Central memory CD8-positive, alpha-beta T cell (primary cell): ENCODE results near the gene LENEP.

Source experiments
- ATAC-seq: fragments of 150-1000 bp; cut with Tn5 transposase; replicated peaks from 2 replicates; pipeline ENCODE4 v1.10.0; 2022; ENCODE audit warnings: mild to moderate bottlenecking, moderate FRiP score, moderate number of reproducible peaks; ENCODE audit not compliant: poor library complexity, severe bottlenecking; ENCODE audit errors: extremely low read depth
- DNase-seq, 2 donors: peaks; one replicate each; pipeline ENCODE4 v3.0.0; 2021; ENCODE audit warnings: low spot score in 2 of 2
- H3K27ac Mint-ChIP-seq: one replicate; pipeline ENCODE4 v1.8.0; 2022; ENCODE audit warnings: low read depth, mild to moderate bottlenecking, moderate library complexity, mixed read lengths
- H3K27me3 Mint-ChIP-seq: one replicate; pipeline ENCODE4 v1.8.0; 2022; ENCODE audit warnings: mixed read lengths
- H3K36me3 Mint-ChIP-seq: one replicate; pipeline ENCODE4 v1.8.0; 2022; ENCODE audit warnings: mild to moderate bottlenecking, moderate library complexity, mixed read lengths; ENCODE audit not compliant: insufficient read depth
- H3K4me1 Mint-ChIP-seq: one replicate; pipeline ENCODE4 v1.8.0; 2022; ENCODE audit warnings: mixed read lengths
- H3K4me3 Mint-ChIP-seq: one replicate; pipeline ENCODE4 v1.8.0; 2022; ENCODE audit warnings: mild to moderate bottlenecking, moderate library complexity, mixed read lengths
- H3K9me3 Mint-ChIP-seq: one replicate; pipeline ENCODE4 v1.8.0; 2022; ENCODE audit warnings: mixed read lengths

LENEP gene

DNA sequence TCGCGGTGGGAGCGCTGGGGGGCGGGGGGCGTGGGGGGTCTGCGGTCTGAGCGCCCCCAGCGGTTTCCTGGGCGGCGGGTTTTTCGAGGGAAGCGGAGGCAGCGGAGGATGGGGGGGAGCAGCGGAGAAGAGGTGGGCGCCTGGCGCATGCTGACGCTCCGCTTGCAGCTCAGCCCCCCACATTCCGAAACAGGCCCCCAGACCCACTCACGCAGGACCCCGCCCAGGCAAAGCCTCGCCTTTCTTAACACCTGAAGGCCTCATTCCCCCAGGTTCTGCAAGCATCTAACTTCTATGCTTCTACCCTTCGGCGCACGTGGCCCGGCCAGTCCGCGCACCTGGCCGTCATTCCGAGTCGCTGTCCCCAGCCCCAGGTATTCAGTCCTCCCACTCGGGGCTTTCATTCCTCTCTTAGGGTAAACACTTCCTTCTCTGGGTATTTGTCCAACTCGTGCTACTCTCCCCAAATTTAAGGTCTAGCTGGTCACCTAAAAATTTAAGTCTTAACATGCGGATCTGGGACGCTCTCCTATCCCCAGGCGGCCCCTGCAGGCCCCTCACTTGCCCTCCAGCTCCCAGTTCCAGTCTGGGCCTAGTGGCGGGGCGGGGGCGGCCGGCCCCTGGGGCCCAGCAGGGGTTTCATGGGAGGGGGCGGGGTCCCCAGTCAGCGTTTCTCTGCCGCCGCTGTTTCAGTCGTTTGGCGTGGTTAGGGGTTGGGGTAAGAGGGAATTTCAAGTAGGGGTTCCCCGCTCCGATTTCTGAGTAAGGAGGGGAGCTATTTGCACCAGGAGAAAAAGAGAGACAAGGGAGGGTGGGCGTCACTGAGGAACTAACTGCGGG lies 6.4 kb downstream of the LENEP start:
- H3K36me3 Mint-ChIP-seq, result peaks cover 9% of the 10 kb centered on the region
- DNase-seq, result no peak
- H3K27me3 Mint-ChIP-seq, result no peaks in the 10 kb centered on the region
- no peak for ATAC-seq
- peaks cover 40% of the 10 kb centered on the region for H3K4me1 Mint-ChIP-seq
- H3K9me3 Mint-ChIP-seq, result no peaks in the 10 kb centered on the region
- H3K27ac Mint-ChIP-seq, result peak overlapping the region; percentile 54
- H3K4me3 Mint-ChIP-seq, result peak overlapping the region; percentile 94

DNA sequence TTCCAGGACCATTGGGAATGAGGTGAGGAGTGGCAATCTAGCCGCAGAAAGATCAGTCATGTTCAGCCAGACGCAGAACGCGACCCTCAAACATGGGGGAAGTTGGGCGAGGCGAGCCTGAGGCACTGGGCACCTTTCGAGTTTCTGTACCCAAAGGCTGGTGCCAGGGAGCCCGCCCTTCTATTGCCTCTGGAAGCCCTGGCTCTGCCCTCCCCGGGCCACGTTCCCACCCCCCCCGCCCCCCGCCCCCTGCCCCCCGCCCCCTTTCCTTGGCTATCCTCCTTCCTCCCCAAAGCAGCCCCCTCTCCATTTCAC lies 7.0 kb downstream of the LENEP start:
- Mint-ChIP-seq H3K9me3 (no peaks in the 10 kb centered on the region), H3K27ac (peak overlapping the region; percentile 54), H3K27me3 (no peaks in the 10 kb centered on the region), H3K4me1 (peaks cover 42% of the 10 kb centered on the region), H3K36me3 (peaks cover 10% of the 10 kb centered on the region), H3K4me3 (peak overlapping the region; percentile 94)
- no peak for DNase-seq
- ATAC-seq, result no peak

DNA sequence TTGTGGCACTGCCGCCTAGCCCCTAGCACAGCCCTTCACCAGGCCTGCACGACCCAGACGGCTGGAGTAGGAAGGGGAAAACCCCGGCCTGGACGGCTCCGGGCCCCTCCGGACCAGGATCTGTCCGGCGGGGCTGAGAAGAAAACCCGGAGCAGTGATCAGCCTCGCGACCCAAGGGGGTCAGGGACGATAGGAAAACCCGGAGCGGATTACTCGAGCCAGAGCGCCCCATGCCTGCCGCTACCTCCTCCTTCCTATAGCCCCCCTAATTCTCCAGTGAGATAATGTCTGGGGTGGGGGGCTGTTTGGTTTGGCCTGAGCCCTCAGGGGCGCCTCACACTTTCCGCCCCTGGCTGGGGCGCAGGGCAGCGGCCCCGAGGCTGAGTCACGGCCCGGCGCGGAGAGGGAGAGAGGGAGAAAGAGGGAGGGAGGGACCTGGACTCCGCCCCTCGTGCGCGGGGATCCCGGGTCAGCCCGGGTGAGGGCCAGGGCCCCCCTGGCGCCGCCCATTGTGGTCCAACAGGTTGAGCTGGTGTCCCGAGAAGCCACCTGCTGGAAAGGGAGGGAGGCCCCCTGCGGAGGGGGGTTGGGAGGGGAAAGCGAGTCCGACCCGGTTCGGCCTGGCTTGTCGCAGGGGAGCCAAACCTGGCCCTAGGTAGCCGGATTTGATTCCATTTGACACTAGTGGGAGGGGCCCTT lies 7.5 kb downstream of the LENEP start:
- peaks cover 10% of the 10 kb centered on the region for H3K36me3 Mint-ChIP-seq

DNA sequence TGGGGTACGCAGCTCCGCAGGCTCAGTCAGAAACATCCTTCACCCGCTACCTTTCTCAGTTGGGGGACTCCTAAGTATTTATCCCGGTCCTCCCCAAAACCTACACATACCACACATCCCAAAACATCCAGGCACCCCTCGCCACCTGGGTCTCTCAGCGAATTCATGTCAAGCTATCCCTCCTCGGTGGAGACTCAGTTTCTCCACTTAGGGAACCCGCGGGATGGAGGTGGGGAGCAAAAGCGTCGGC lies 8.0 kb downstream of the LENEP start:
- DNase-seq (no peak), ATAC-seq (no peak)
- Mint-ChIP-seq H3K36me3 (peaks cover 10% of the 10 kb centered on the region), H3K9me3 (no peaks in the 10 kb centered on the region), H3K27ac (peak overlapping the region; percentile 54), H3K27me3 (no peaks in the 10 kb centered on the region), H3K4me1 (peaks cover 52% of the 10 kb centered on the region), H3K4me3 (peak overlapping the region; percentile 94)

More for the DNA sequence above, 7.5 kb downstream of the LENEP start:
- DNase-seq (peak; percentile 52 to 53), ATAC-seq (peak; percentile 20)
- peaks cover 47% of the 10 kb centered on the region for H3K4me1 Mint-ChIP-seq
- peak overlapping the region; percentile 94 for H3K4me3 Mint-ChIP-seq
- no peaks in the 10 kb centered on the region for H3K27me3 Mint-ChIP-seq
- peak overlapping the region; percentile 54 for H3K27ac Mint-ChIP-seq
- H3K9me3 Mint-ChIP-seq, result no peaks in the 10 kb centered on the region

DNA sequence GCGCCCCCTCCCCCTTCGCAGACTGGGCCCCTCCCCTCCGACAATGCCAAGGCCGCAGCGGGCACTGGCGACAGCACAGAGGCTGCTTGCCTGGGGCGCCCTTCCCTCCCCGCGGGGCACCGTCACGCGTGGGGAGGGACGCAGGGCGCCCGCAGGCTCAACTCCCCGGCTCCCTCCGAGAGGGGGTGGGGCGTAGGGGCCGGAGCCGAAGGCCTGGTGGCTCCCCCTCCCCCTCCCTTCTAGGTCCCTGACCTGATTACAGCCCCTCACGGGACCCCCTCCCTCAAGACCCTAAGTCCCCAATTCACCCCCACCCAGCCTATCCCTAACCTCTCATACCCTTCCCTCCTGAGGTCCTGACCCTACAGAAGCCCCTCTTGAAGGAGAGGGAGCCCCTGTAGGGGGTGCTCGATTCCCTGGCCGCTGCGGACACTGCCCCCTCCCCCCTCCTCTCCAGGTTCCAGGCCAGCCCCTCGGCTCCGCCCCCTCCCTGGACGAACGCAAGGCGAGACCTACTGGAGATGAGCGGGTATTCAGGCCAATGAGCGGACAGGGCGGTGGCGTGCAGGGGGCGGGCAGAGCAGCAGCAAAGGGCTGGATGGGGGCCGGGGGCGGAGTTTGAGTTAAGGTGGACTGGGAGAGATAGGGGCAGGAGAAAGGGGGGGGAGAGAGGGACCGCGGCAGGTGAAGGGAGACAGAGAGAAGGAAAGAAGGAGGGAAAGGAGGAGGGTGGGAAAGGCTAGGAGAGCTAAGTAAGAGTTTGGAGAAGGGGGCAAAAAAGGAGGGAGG lies 8.5 kb downstream of the LENEP start:
- Mint-ChIP-seq H3K4me1 (peaks cover 57% of the 10 kb centered on the region), H3K36me3 (peaks cover 10% of the 10 kb centered on the region), H3K4me3 (peak overlapping the region; percentile 94), H3K27me3 (no peaks in the 10 kb centered on the region), H3K9me3 (no peaks in the 10 kb centered on the region), H3K27ac (peak overlapping the region; percentile 54)
- DNase-seq (peak; percentile 88 to 94), ATAC-seq (peak; percentile 82)

DNA sequence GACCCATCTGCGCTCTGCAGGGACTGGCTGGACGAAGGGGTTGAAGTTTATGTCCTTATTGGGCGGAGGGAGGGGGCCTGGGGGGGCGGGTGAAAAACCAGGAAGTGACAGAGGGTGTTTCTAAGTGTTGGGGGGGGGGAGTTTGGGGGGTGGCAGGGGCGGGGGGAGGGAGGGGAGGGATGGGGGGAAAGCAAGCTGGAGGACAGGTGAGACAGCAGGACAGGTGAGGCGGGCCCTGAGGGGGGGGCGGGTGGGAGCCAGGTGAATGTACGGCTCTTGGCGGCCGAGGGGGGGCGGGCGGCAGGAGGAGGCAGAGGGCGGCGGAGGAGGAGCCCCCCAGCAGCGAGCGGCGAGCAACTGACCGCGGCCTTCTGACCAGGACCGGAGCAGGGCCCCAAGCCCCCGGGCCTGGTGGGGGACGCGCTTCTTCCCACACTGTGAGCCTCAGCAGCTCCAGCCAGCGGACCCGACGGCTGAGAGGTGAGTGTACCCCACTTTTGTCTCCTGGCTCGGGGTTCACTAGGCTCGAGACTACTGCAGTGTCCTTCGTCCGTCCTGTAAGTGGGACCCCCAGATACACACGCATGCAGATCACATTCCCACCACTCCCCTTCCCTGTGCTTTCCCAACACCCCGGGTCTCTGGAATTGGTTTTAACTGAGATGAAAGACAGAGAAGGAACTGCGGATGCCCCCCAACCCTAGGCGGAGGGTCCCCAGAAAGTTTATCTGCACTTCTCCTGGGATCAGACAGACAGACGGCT lies 9.3 kb downstream of the LENEP start, which contains the start of gene ZBTB7B:
TSS of gene ZBTB7B (plus strand) at position 339 of the 763 bp plus-strand sequence. CDS start 11,859 bp downstream, outside the sequence.
- DNase-seq (no peak), ATAC-seq (peak; percentile 7)
- Mint-ChIP-seq H3K27ac (peak within 1 kb of the TSS; percentile 92), H3K36me3 (peaks cover 10% of the 10 kb centered on the region), H3K9me3 (no peaks in the 10 kb centered on the region), H3K4me1 (peaks cover 55% of the 10 kb centered on the region), H3K4me3 (peak within 1 kb of the TSS; percentile 94), H3K27me3 (no peaks in the 10 kb centered on the region)

DNA sequence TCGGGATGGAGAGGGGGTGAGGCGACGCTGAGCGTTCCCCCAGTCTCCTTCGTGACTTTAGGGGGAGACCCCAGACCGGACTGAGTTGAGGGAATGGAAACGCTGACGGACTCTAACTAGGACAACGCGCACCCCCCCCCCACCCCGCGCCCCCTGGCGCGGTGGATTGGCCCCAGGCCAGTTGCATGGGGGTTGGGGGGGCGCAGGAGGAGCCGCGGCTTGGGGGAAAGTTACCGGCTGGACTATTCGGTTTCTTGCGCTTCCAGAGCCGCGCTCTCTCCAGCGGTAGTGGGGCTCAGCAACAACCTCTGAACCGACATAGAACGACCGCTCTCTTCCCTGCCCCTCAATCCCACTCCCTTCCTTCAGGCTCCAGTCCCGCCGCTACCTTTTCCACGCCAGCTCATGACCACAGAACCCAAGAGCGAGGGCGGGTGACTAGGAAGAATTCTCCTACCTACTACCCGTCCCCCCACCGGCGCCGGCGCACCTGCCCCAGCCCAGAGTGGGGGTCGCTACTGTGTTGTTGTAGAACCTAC lies 9.9 kb downstream of the LENEP start:
- Mint-ChIP-seq H3K4me3 (peak overlapping the region; percentile 94), H3K36me3 (peaks cover 10% of the 10 kb centered on the region), H3K27ac (peak overlapping the region; percentile 92), H3K9me3 (no peaks in the 10 kb centered on the region), H3K4me1 (peaks cover 58% of the 10 kb centered on the region), H3K27me3 (no peaks in the 10 kb centered on the region)
- ATAC-seq (no peak), DNase-seq (no peak)

DNA sequence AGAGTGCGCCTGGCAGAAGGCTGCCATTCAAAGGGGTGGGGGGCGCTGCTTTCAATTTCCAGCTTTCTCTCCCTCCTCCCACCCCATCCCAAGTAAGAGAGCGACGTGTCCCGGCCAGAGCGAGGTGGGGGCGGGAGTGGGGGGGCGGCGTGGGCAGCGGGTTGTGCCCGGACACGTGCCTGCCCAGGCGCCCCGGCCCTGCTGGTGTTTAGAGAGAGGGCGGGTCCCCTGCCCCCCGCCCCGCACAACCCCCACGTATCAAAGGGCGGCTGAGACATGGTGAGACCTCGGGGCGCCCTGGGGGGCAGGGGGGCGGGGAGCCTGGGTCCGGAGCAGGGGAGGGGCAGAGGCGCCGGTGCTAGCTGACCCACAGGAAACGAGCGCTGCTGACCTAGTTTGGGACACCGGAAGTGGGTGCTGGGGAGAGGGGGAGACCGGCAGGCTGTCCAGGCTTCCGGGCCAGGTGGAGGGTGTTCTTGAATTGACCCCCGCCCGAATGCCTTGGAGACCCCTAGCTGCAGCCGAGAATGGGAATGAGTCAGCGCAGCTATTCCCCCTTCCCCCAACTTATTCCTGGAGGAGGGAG lies 10.5 kb downstream of the LENEP start:
- Mint-ChIP-seq H3K27me3 (no peaks in the 10 kb centered on the region), H3K9me3 (no peaks in the 10 kb centered on the region), H3K4me3 (peak overlapping the region; percentile 94), H3K27ac (peak overlapping the region; percentile 92), H3K4me1 (peaks cover 62% of the 10 kb centered on the region), H3K36me3 (peaks cover 10% of the 10 kb centered on the region)
- ATAC-seq, result no peak
- DNase-seq, result no peak

DNA sequence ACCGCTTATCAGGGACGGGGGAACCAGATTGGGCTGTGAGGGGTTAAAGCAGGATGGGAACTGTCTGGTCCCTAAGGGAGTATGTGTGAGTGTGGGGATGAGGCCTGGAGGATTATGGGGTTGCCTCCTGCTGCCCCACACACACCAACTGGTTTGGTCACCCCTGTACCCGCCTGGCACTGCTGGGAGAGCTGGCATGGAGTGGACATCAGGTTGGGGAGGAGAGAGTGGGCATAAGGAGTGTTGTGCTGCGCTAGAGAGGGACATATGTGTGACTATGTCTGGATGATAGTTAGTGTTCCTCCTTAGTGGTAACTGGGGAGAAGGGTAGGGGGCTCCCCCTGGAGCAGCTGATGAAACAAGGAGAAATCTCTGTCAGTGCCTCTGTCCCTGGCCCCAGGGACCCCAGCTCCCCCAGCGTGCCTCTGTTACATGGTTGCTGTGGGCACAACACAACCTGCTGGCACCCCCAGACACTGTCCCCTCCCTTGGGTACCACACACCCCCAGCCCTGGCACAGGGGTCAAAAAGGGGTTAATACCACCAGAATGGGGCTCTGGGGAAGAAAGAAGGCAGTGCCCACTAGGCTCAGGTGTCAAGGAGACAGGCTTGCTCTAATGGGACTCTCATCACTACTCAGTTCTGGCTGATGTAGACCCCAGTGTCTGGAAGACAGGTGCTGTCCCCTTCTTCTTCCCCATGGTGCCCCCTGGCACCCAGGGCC lies 11.1 kb downstream of the LENEP start:
- peaks cover 62% of the 10 kb centered on the region for H3K4me1 Mint-ChIP-seq
- ATAC-seq, result no peak
- no peak for DNase-seq
- H3K9me3 Mint-ChIP-seq, result no peaks in the 10 kb centered on the region
- peak overlapping the region; percentile 92 for H3K27ac Mint-ChIP-seq
- no peaks in the 10 kb centered on the region for H3K27me3 Mint-ChIP-seq
- peak overlapping the region; percentile 94 for H3K4me3 Mint-ChIP-seq
- peaks cover 8% of the 10 kb centered on the region for H3K36me3 Mint-ChIP-seq

DNA sequence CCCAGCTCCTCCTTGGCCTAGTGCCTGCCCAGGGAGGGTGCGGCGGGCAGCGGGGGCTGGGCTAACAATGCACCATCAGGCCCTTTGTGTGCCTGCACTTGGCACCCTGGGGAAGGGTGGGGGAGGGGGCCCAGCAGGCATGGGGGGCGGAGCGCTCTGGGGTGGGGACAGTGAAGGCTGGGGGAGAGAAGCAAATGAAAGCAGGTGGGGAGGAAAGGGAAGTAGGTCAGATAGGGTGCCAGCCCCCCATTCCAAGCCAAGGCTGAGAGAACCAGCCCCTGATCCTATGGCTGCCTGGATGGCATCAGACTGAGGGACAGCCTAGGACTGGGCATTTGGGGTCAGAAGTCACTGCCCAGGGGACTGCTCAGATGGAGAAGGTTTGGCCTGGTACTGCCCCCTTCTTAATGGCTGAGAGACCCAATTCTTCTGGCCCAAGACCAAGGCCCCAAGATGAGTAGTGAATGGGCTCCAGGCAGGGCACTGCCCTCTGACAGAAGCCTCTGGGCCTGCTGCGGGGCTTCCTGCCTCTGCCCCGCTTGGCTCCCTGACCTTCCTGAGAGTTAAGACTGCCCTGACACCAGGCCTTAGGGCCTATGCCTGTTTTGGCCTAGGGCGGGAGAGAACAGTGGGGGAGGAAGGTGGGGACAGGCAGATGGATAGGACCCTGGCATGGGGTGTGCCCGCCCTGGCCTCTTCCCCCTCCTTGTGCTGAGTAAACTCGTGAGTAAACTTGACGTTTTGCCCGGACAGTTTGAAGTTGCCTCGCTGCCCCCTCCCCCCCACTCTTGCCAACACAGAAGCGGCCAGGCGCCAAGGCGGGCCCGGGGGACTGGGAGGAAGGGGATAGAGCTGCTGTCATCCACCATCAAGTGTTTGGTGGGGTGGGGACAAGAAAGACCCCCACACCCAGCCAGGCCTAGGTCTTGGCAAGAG lies 12.0 kb downstream of the LENEP start:
- DNase-seq, result no peak
- peak overlapping the region; percentile 92 for H3K27ac Mint-ChIP-seq
- H3K9me3 Mint-ChIP-seq, result no peaks in the 10 kb centered on the region
- no peak for ATAC-seq
- H3K4me3 Mint-ChIP-seq, result peak overlapping the region; percentile 94
- peaks cover 8% of the 10 kb centered on the region for H3K36me3 Mint-ChIP-seq
- H3K27me3 Mint-ChIP-seq, result no peaks in the 10 kb centered on the region
- peaks cover 62% of the 10 kb centered on the region for H3K4me1 Mint-ChIP-seq
